Activated CD4-positive, alpha-beta T cell treated with anti-CD3 and anti-CD28 coated beads for 36 hours (primary cell): ENCODE measurements around the gene CALN1. TPM values are rescaled to one million over a fixed set of nuclear protein-coding genes. Genes with fewer than 3 reads are reported as not detected.
"Not testable (repeated sequence)": the region's sequence is repeated elsewhere in the genome, so short reads cannot be mapped to it uniquely, and the experiment has no call there.

ENCODE experiments used
- ATAC-seq: fragments of 200-7000 bp; cut with Tn5 transposase; one replicate; pipeline ENCODE4 v1.10.0; 2021; ENCODE audit warnings: mild to moderate bottlenecking, moderate library complexity
- CTCF ChIA-PET: fragments of 350-600 bp; sonication (Branson Sonifier 250); formaldehyde crosslinking; loops from one replicate; lab custom pipeline; 2021; ENCODE audit warnings: antibody characterized with exemption; lab: Charles Lee
- POLR2A ChIA-PET: fragments of 350-600 bp; sonication (Branson Sonifier 250); formaldehyde crosslinking; loops from one replicate; lab custom pipeline; 2021; ENCODE audit warnings: antibody characterized with exemption, inconsistent platforms; lab: Charles Lee
- DNase-seq: peaks from one replicate; pipeline ENCODE4 v3.0.0-alpha.2; 2020
- H3K27ac Mint-ChIP-seq: one replicate; pipeline ENCODE4 v1.8.0; 2021; ENCODE audit warnings: mixed read lengths
- H3K27me3 Mint-ChIP-seq: one replicate; pipeline ENCODE4 v1.8.0; 2021; ENCODE audit warnings: mixed read lengths
- H3K36me3 Mint-ChIP-seq: one replicate; pipeline ENCODE4 v1.8.0; 2021; ENCODE audit warnings: low read depth, mixed read lengths
- H3K4me1 Mint-ChIP-seq: one replicate; pipeline ENCODE4 v1.8.0; 2021; ENCODE audit warnings: mixed read lengths
- H3K4me3 Mint-ChIP-seq: one replicate; pipeline ENCODE4 v1.8.0; 2021; ENCODE audit warnings: mild to moderate bottlenecking, moderate library complexity, mixed read lengths
- H3K9me3 Mint-ChIP-seq: one replicate; pipeline ENCODE4 v1.8.0; 2021; ENCODE audit warnings: low read depth, mixed read lengths
- intact Hi-C, 2 experiments: fragments of 100-400 bp; cut with DNase I in 1 of 2; cut with micrococcal nuclease in 1 of 2; formaldehyde crosslinking; loops; one replicate each; pipeline versions ENCODE4 v1.14.2 to v1.15.1; 2022 to 2024; cut with DNase I, micrococcal nuclease
- total RNA-seq, 2 experiments: library from RNA; stranded (reverse); gene quantifications; one replicate each; pipeline ENCODE4 v1.2.3, GENCODE V29; 2021

The CALN1 gene
- total RNA-seq, 2 experiments from 2014 or later, result 0.11 to 0.12 TPM

DNA sequence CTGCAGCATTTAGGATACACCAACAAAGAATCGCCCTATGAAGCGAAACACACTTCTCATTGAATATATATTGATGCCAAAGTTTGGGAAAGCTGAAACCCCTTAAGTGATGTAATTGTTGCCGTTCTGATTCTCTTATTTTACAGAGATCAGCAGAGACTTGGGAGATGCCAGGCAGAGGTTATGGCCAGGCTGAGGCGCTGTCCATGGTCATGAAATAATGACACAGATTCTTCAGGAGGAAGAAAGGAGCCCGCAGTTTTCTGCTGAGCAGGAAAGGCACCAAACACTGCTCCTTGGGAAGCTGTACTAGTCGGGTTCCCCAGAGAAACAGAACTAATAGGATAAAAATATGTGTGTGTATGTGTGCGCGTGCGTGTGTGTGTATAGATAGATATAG, 566.0 kb downstream of the CALN1 start:
- intact Hi-C loops, result no loop called here
- H3K27me3 Mint-ChIP-seq, result no peaks in the 10 kb centered on the region
- no peaks in the 10 kb centered on the region for H3K9me3 Mint-ChIP-seq
- H3K4me3 Mint-ChIP-seq, result no peak overlapping the region
- no peak for DNase-seq
- no peaks in the 10 kb centered on the region for H3K4me1 Mint-ChIP-seq
- POLR2A ChIA-PET, result no interaction called here
- no peak overlapping the region for H3K27ac Mint-ChIP-seq
- CTCF ChIA-PET, result no interaction called here
- no peaks in the 10 kb centered on the region for H3K36me3 Mint-ChIP-seq
- ATAC-seq, result no peak

DNA sequence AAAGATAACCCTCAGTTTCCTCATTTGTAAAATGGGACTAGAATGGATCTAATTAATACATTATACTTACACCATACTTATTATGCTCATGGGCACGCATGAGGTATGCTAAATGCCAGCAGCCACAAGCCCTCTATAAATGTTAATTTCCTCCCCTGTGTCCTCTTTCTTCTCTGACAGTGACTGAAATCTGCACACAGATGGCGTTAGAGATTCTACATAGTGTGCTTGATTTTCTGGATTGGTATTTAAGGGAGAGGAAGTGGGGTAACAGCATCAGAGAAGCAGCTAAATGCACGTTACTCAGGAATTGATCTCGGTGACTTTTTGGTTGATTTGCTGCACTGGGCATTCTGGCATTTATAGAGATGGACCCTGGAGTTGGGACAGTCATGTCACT, 568.5 kb downstream of the CALN1 start:
- no peaks in the 10 kb centered on the region for H3K36me3 Mint-ChIP-seq
- H3K9me3 Mint-ChIP-seq, result no peaks in the 10 kb centered on the region
- DNase-seq (no peak), ATAC-seq (no peak)
- POLR2A ChIA-PET, result interaction anchor here (1.0 kb wide), 1 partner anchor 978 kb away, joined by 3 read pairs; no protein-coding TSS in a partner anchor
- no peaks in the 10 kb centered on the region for H3K4me1 Mint-ChIP-seq
- H3K27ac Mint-ChIP-seq, result no peak overlapping the region
- CTCF ChIA-PET, result no interaction called here
- no peaks in the 10 kb centered on the region for H3K27me3 Mint-ChIP-seq
- no peak overlapping the region for H3K4me3 Mint-ChIP-seq
- intact Hi-C loops, result no loop called here

DNA sequence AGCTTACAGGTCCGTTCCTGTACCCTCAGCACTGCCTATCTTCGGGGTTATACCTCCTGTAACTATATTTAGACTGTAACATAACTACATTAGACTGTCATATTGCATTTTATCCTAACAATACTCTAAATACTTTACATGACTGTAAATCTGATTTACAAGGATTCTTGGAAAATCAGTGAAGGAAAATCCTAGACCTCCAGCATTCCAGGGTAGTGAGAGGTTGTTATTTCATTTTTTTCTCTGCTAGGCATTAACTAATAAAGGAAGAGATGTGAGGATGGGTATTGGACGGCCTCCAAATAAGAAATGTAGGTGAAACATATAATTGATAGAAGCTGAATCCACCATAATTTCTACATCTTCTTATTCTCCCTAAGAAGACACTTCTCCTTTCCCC, 569.4 kb downstream of the CALN1 start:
- H3K4me3 Mint-ChIP-seq, result no peak overlapping the region
- intact Hi-C loops, result no loop called here
- ATAC-seq (no peak), DNase-seq (no peak)
- no peaks in the 10 kb centered on the region for H3K36me3 Mint-ChIP-seq
- no peaks in the 10 kb centered on the region for H3K4me1 Mint-ChIP-seq
- ChIA-PET CTCF (no interaction called here), POLR2A (interaction anchor here (1.0 kb wide), 1 partner anchor 977 kb away, joined by 3 read pairs; no protein-coding TSS in a partner anchor)
- H3K27ac Mint-ChIP-seq, result no peak overlapping the region
- H3K27me3 Mint-ChIP-seq, result no peaks in the 10 kb centered on the region
- H3K9me3 Mint-ChIP-seq, result no peaks in the 10 kb centered on the region

DNA sequence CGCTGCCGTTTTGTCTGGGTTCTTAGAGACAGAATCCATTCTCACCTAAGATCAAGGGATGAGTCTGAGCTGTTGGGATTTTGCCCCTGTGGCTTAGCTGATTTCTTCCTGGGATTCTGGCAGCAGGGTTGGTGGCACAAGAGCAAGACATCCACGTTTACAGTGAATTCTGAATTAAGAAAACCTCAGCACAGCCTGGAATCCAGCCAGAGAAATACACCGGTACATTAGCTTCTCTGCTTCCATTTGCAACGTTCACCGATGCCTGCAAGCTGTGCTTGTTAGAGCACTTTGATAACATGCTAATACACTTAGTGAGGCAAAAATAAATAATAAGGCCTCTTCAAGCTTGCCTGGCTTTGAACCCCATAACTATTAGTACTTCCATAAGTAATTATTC, 569.8 kb downstream of the CALN1 start:
- POLR2A ChIA-PET, result interaction anchor here (1.0 kb wide), 1 partner anchor 977 kb away, joined by 3 read pairs; no protein-coding TSS in a partner anchor
- no peak for DNase-seq
- Mint-ChIP-seq H3K27me3 (no peaks in the 10 kb centered on the region), H3K4me3 (no peak overlapping the region), H3K27ac (no peak overlapping the region), H3K36me3 (no peaks in the 10 kb centered on the region), H3K9me3 (no peaks in the 10 kb centered on the region), H3K4me1 (no peaks in the 10 kb centered on the region)
- ATAC-seq, result no peak
- CTCF ChIA-PET, result no interaction called here
- intact Hi-C loops, result no loop called here

DNA sequence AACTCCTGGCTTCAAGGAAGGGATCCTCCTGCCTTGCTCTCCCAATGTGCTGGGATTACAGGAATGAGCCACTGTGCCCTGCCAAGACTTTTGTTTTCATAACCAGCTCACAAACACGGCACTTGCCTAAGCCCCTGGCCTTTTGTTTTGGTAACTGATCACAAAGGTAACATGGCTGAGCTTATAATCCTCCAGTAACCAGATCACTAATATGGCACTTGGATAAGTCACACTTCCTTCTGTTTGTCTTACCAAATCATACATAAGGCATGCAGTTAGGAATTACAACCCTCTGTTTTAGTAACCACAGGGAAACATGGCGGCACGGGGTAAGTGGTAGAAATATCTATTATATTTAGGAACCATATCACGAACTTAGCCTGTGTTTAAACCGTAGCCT, 577.1 kb downstream of the CALN1 start:
- CTCF ChIA-PET, result no interaction called here

DNA sequence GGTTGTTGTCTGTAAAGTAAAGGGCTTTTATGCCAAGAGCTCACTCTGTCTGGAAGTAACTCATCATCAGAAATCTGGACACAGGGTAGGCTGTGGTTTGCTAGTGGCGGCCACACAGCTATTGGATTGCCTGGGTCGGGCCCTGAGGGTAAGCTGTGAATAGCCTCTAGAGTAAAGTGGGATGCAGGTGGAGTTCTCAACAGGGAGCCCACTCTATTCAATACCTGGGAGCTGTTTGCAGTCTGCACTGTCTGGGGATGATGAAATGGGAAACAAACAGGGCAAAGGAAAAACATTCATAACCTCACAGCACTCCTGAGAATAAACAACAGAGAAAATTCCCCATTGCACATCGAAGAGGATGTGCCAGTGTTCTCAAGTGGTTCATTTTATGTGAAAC, 582.6 kb downstream of the CALN1 start:
- H3K27me3 Mint-ChIP-seq, result no peaks in the 10 kb centered on the region
- H3K4me3 Mint-ChIP-seq, result no peak overlapping the region
- intact Hi-C loops, result no loop called here
- no peak overlapping the region for H3K27ac Mint-ChIP-seq
- DNase-seq (no peak), ATAC-seq (no peak)
- ChIA-PET CTCF (no interaction called here), POLR2A (no interaction called here)
- no peaks in the 10 kb centered on the region for H3K4me1 Mint-ChIP-seq
- H3K36me3 Mint-ChIP-seq, result no peaks in the 10 kb centered on the region
- no peaks in the 10 kb centered on the region for H3K9me3 Mint-ChIP-seq

More for the DNA sequence above, 577.1 kb downstream of the CALN1 start:
- Mint-ChIP-seq H3K9me3 (no peaks in the 10 kb centered on the region), H3K4me3 (no peak overlapping the region), H3K4me1 (no peaks in the 10 kb centered on the region), H3K27me3 (no peaks in the 10 kb centered on the region), H3K36me3 (no peaks in the 10 kb centered on the region), H3K27ac (no peak overlapping the region)
- intact Hi-C loops, result no loop called here
- no peak for ATAC-seq
- no peak for DNase-seq
- POLR2A ChIA-PET, result no interaction called here

DNA sequence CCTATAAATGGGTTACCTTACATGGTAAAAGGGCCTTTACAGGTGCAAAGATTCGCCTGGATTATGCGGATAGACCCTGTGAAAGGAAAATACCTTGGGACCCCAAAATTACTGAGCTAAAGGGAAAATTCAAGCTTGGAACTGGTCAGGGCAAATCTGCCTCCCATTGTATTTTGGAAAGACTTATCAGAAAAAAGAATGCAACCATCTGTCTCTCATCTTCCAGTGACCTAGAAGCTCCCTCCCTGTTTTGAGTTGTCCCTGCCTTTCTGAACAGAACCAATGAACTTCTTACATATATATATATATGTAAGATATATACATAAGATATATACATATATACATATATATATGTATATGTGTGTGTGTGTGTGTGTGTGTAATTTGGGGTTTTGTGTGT, 583.8 kb downstream of the CALN1 start:
- CTCF ChIA-PET, result interaction anchor here (0.5 to 0.6 kb wide), 2 partner anchors 45 to 93 kb away, joined by 3 read pairs; no protein-coding TSS in a partner anchor
- no peak overlapping the region for H3K27ac Mint-ChIP-seq
- DNase-seq (no peak), ATAC-seq (no peak)
- H3K9me3 Mint-ChIP-seq, result no peaks in the 10 kb centered on the region
- POLR2A ChIA-PET, result no interaction called here
- intact Hi-C loops, result no loop called here
- H3K27me3 Mint-ChIP-seq, result no peaks in the 10 kb centered on the region
- no peaks in the 10 kb centered on the region for H3K4me1 Mint-ChIP-seq
- no peak overlapping the region for H3K4me3 Mint-ChIP-seq
- no peaks in the 10 kb centered on the region for H3K36me3 Mint-ChIP-seq

DNA sequence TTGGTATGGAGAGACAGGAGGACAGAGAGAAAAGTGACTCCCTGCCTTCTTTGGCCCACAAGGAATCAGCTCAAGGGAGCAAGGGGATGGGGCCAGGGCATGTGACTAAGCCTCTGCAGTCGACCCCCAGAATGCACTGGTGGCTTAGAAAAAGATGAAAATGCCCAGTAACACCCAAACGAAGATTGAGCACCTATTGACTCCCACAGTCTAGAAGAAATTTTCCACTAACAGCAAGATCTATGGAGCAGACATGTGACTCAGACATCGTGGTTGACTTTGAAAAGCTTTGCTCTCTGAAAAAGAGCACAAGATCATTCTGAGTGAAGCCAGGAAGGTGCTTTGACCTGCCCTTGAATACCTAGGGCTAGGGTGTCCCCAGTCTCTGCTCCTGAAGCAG, 586.0 kb downstream of the CALN1 start:
- Mint-ChIP-seq H3K4me1 (no peaks in the 10 kb centered on the region), H3K27me3 (no peaks in the 10 kb centered on the region), H3K36me3 (no peaks in the 10 kb centered on the region), H3K4me3 (no peak overlapping the region), H3K27ac (no peak overlapping the region), H3K9me3 (peaks cover 5% of the 10 kb centered on the region)
- DNase-seq (no peak), ATAC-seq (no peak)
- intact Hi-C loops, result no loop called here
- CTCF ChIA-PET, result interaction anchor here (0.6 kb wide), 1 partner anchor 156 kb away, joined by 3 read pairs; no protein-coding TSS in a partner anchor
- POLR2A ChIA-PET, result no interaction called here

DNA sequence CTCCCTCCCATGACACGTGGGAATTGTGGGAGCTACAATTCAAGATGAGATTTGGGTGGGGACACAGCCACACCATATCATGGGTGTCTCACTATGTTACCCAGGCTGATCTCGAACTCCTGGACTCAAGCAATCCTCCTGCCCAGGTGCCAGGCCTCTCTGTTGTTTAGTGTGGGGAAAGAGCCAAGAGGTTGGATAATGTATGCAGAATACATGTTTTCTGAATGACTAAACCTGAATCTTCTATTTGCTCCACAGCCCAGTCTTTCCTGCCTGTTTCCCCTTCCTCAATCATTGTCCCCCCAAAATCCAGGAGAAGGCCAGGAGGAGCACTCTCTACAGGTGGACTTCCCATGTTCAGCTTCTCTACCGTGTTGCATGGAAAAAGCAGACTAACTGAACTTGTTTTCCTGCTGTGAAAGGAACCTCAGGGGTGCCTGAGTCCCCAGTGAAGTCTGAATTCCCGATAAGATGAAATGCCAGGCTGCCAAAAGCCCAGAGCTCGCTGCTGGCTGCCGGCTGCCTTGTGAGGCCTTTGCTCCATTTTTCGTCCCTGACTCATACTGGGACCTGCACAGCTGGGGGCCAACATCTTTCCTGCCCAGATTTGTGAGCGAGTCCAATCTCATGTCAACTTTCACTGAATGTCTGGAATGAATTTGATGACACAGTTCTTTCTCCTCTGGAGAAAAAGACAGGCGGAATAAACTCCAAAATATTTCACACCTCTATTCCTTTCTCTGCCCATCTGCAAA, 588.0 kb downstream of the CALN1 start:
- Mint-ChIP-seq H3K9me3 (peaks cover 7% of the 10 kb centered on the region), H3K4me3 (no peak overlapping the region), H3K36me3 (no peaks in the 10 kb centered on the region), H3K27me3 (no peaks in the 10 kb centered on the region), H3K27ac (no peak overlapping the region), H3K4me1 (no peaks in the 10 kb centered on the region)
- no peak for ATAC-seq
- intact Hi-C loops, result no loop called here
- ChIA-PET POLR2A (no interaction called here), CTCF (no interaction called here)
- no peak for DNase-seq

DNA sequence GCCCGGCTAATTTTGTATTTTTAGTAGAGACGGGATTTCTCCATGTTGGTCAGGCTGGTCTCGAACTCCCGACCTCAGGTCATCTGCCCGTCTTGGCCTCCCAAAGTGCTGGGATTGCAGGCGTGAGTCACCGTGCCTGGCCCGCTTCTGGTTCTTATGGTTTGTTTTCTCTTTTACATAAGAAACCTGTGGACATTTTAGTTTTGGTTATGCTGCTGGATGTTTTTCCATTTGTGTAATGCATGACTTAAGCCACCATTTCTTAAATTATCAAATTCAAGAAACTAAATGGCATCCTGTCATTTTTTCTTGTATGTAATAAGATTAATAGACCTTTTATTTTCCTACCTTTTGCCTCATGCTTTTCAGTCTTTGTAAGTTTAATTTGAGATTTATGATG, 589.7 kb downstream of the CALN1 start:
- H3K4me3 Mint-ChIP-seq, DNase-seq, H3K27ac Mint-ChIP-seq, POLR2A ChIA-PET, H3K27me3 Mint-ChIP-seq, intact Hi-C loops, CTCF ChIA-PET, H3K36me3 Mint-ChIP-seq, H3K4me1 Mint-ChIP-seq, H3K9me3 Mint-ChIP-seq, ATAC-seq: not testable (repeated sequence)

DNA sequence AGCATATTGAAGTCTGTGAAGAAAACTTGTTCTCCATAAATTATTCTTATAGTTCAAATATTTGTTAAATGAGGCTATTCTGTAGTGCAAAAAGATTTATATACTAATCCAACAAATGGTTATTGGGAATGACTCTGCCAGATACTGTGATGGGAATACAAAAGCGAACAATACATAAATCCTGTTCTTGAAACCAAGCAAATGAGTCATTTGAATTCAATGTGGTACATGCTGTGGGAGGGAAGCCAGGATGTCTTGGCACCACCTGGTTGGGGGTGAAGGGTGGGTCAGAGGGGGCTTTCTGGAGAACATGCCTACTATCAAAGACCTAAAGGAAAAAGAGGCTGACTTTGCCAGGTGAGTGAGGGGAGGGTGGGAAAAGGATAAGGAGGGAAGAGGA, 594.2 kb downstream of the CALN1 start:
- Mint-ChIP-seq H3K27ac (no peak overlapping the region), H3K4me1 (no peaks in the 10 kb centered on the region), H3K4me3 (no peak overlapping the region), H3K27me3 (no peaks in the 10 kb centered on the region), H3K9me3 (peaks cover 6% of the 10 kb centered on the region), H3K36me3 (no peaks in the 10 kb centered on the region)
- ATAC-seq, result no peak
- ChIA-PET CTCF (no interaction called here), POLR2A (no interaction called here)
- intact Hi-C loops, result no loop called here
- DNase-seq, result no peak

DNA sequence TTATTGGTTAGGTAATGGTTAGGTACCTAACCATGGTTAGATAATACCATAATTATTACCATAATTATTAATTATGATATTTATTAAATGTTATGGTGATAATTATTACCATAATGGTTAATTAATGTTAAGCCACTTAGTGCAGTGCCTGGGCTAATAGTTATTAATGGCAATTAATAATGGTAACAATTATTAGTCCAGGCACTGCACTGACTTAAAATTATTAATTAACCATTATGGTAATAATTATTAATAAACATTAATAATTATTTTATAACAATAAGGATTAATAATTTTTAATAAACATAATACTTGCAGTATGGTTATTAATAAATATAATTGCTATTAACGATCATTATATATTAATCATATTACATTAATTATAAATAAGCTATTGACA, 604.0 kb downstream of the CALN1 start:
- CTCF ChIA-PET, result no interaction called here
- ATAC-seq, result no peak
- POLR2A ChIA-PET, result no interaction called here

More for the DNA sequence above, 604.0 kb downstream of the CALN1 start:
- Mint-ChIP-seq H3K4me3 (no peak overlapping the region), H3K4me1 (no peaks in the 10 kb centered on the region), H3K27ac (no peak overlapping the region), H3K27me3 (no peaks in the 10 kb centered on the region), H3K36me3 (no peaks in the 10 kb centered on the region), H3K9me3 (peaks cover 8% of the 10 kb centered on the region)
- intact Hi-C loops, result no loop called here
- no peak for DNase-seq
